ENCODE results near the gene PPP4R1.

DNA sequence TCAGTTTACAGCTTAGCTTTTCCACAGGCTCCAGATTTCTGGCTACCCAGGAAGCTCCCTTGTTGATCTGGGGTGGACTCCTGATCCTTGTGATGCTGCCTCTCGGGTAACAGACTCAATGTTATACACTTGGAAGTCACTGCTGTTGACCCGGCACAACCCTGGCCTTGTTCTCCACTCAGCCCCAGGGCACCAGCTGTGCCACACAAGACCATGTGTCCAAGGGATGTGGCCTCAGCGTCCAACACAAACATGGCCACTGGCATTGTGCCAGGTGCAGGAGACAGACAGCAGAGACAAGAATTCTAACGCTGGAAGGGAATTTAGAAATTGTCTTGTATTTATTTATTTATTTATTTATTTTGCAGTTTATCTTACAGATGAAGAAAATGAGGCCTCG, 39.0 kb upstream of the PPP4R1 start:
- TF ChIP-seq CTCF (conservative IDR thresholded peaks at IDR 0.05; ENCODE audit: low read depth, low read length) (no peak), EZH2 (IDR thresholded peaks at IDR 0.05; ENCODE audit: borderline replicate concordance, low read depth, low read length, poor library complexity, severe bottlenecking) (no peak)

All from A673 (cell line).